Effector CD4-positive, alpha-beta T cell (primary cell): ENCODE data around the gene TP73.

Experiments used
- DNase-seq: peaks from one replicate; pipeline ENCODE4 v3.0.0-alpha.2; 2020

The TP73 gene

GRCh38 chr1:3731583-3732433 lies 79.5 kb downstream of the TP73 start:
- no peak for DNase-seq

GRCh38 chr1:3732434-3733093 lies 80.2 kb downstream of the TP73 start:
- no peak for DNase-seq

GRCh38 chr1:3733094-3733882 lies 81.0 kb downstream of the TP73 start:
- DNase-seq: no peak

GRCh38 chr1:3733883-3734589 lies 81.7 kb downstream of the TP73 start:
- DNase-seq: no peak

GRCh38 chr1:3734602-3735001 lies 82.3 kb downstream of the TP73 start:
- DNase-seq: no peak

GRCh38 chr1:3735027-3735681 lies 82.8 kb downstream of the TP73 start:
- DNase-seq: no peak

GRCh38 chr1:3735688-3736087 lies 83.4 kb downstream of the TP73 start:
- DNase-seq: no peak

GRCh38 chr1:3736131-3736561 lies 83.8 kb downstream of the TP73 start:
- DNase-seq: no peak

GRCh38 chr1:3736708-3737107 lies 84.4 kb downstream of the TP73 start:
- no peak for DNase-seq

- DNase-seq: no peak
Observed at GRCh38 chr1:3738943-3739342, 86.6 kb downstream of the TP73 start.

GRCh38 chr1:3740042-3740441 lies 87.7 kb downstream of the TP73 start:
- no peak for DNase-seq

- no peak for DNase-seq
Observed at GRCh38 chr1:3740752-3741151, 88.4 kb downstream of the TP73 start.

GRCh38 chr1:3741566-3742438 lies 89.5 kb downstream of the TP73 start:
- no peak for DNase-seq

GRCh38 chr1:3742439-3743298 lies 90.4 kb downstream of the TP73 start:
- no peak for DNase-seq

- DNase-seq: no peak
Observed at GRCh38 chr1:3743421-3743820, 91.1 kb downstream of the TP73 start.

- DNase-seq: no peak
Observed at GRCh38 chr1:3743826-3744225, 91.5 kb downstream of the TP73 start.

GRCh38 chr1:3744646-3745045 lies 92.3 kb downstream of the TP73 start:
- DNase-seq: no peak

- DNase-seq: no peak
Observed at GRCh38 chr1:3745071-3745470, 92.8 kb downstream of the TP73 start.

- DNase-seq: no peak
Observed at GRCh38 chr1:3745590-3746381, 93.5 kb downstream of the TP73 start.
